ENCODE data around the gene ASB17. TPM values are rescaled to one million over a fixed set of nuclear protein-coding genes. Genes with fewer than 3 reads are reported as not detected.

Gene ASB17, protein sequence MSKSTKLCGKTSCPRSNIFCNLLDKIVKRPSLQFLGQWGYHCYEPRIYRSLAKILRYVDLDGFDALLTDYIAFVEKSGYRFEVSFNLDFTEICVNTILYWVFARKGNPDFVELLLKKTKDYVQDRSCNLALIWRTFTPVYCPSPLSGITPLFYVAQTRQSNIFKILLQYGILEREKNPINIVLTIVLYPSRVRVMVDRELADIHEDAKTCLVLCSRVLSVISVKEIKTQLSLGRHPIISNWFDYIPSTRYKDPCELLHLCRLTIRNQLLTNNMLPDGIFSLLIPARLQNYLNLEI
- total RNA-seq (ENCODE audit: unreplicated experiment): not detected
- long read RNA-seq: 0 reads

DNA sequence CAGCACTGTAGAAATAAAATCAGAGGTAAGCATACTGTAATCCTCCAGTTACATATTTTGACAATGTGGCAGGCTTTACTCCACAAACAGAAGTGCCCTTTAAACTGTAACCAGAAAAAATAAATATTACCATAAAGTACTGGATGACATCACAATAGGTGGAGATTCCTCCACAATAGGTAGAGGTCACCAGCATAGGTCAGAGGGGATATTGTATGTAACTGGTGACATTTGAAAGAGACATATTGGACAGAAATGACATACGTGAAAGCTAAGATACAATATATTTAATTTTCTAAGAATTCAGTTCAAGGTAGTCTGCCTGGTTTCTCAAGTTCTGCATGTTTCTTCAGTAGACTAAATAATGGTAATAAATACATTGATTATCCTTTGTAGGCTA is at the start of gene ASB17:
Gene ASB17 (minus strand): TSS at position 101 of the 400 bp plus-strand sequence. CDS start 113 bp downstream, outside the sequence.
- Mint-ChIP-seq H3K9me3 (ENCODE audit: unreplicated experiment) (no peaks in the 10 kb centered on the region), H3K4me3 (ENCODE audit: unreplicated experiment) (no peak within 1 kb of the TSS), H3K36me3 (ENCODE audit: low read depth, unreplicated experiment) (no peaks in the 10 kb centered on the region), H3K27me3 (ENCODE audit: unreplicated experiment) (no peaks in the 10 kb centered on the region), H3K4me1 (ENCODE audit: unreplicated experiment) (no peaks in the 10 kb centered on the region), H3K27ac (ENCODE audit: unreplicated experiment) (no peak within 1 kb of the TSS)
- no peak for DNase-seq (ENCODE audit: low spot score)
- TF ChIP-seq, protein P1, sequence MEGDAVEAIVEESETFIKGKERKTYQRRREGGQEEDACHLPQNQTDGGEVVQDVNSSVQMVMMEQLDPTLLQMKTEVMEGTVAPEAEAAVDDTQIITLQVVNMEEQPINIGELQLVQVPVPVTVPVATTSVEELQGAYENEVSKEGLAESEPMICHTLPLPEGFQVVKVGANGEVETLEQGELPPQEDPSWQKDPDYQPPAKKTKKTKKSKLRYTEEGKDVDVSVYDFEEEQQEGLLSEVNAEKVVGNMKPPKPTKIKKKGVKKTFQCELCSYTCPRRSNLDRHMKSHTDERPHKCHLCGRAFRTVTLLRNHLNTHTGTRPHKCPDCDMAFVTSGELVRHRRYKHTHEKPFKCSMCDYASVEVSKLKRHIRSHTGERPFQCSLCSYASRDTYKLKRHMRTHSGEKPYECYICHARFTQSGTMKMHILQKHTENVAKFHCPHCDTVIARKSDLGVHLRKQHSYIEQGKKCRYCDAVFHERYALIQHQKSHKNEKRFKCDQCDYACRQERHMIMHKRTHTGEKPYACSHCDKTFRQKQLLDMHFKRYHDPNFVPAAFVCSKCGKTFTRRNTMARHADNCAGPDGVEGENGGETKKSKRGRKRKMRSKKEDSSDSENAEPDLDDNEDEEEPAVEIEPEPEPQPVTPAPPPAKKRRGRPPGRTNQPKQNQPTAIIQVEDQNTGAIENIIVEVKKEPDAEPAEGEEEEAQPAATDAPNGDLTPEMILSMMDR (IDR thresholded peaks at IDR 0.05; ENCODE audit: unreplicated experiment): no peak

DNA sequence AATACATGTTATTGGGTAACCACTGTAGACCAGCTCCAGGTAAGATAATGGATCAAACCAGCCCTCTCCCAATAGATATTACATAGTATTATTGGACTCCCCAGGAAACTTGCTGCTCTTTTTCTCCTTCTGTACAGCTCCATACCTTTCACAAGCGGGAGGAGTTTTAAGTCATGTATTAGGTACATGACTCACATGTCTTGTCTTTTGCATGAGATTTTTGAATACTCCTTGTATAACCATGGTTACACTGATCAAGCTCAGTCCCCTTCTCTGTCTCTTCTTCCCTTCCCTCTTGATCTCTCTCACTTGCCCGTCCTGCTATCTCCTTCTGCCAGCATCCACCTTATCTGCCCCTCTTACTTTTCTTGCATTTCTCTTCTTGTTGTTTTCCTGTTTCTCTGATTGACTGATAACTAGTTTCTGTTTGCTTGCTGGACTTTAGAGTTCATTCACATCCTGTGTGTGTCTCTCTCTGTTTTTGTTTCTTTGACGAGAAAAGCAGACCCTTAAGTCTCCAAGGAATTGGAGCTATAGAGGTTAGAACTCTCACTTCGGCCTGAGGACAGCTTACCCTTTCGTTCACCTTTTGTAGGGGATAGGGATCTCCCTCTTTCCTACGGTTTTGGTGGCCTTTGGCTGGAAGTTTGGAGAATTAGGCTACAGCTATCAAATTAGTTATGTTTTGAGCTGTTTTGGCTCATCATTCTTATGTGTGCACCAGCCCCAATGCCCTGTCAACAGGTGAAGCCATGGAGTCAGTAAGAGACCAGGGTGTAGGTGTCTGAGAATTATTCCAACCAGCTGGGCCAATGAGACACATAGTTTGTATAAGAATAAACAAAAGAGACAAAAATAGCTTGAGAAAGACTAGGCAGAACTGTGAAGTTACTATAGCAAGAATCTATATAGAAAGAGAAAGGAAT is 49.0 kb upstream of the ASB17 start:
- H3K4me3 Mint-ChIP-seq (ENCODE audit: unreplicated experiment): no peak overlapping the region
- H3K27me3 Mint-ChIP-seq (ENCODE audit: unreplicated experiment): peaks cover 5% of the 10 kb centered on the region
- DNase-seq (ENCODE audit: low spot score): no peak
- H3K27ac Mint-ChIP-seq (ENCODE audit: unreplicated experiment): peak overlapping the region; percentile 25
- H3K9me3 Mint-ChIP-seq (ENCODE audit: unreplicated experiment): peaks cover 4% of the 10 kb centered on the region
- H3K4me1 Mint-ChIP-seq (ENCODE audit: unreplicated experiment): peaks cover 18% of the 10 kb centered on the region
- TF ChIP-seq, protein P1 (IDR thresholded peaks at IDR 0.05; ENCODE audit: unreplicated experiment): no peak
- H3K36me3 Mint-ChIP-seq (ENCODE audit: low read depth, unreplicated experiment): no peaks in the 10 kb centered on the region

DNA sequence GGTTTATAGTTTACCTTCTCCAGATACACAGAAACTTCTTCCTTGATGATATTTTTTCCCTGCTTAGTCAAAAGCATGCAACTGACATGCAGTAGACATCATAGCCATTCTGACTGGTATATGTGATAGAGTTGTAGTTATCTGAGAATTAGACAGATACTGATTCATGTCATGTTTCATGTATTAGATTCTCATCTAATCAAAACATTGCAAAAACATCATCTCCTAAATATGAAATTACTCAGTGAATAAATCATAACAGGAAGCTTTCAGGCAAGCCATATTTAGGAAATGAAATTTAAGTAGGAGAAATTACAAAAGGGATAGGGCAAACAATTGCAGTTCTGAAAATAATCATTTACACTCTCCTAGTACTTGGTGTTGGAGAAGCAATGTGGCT is 38.4 kb upstream of the ASB17 start:
- TF ChIP-seq, protein P1 (IDR thresholded peaks at IDR 0.05; ENCODE audit: unreplicated experiment): no peak
- H3K4me3 Mint-ChIP-seq (ENCODE audit: unreplicated experiment): no peak overlapping the region
- DNase-seq (ENCODE audit: low spot score): no peak
- no peak overlapping the region for H3K27ac Mint-ChIP-seq (ENCODE audit: unreplicated experiment)
- peaks cover 2% of the 10 kb centered on the region for H3K27me3 Mint-ChIP-seq (ENCODE audit: unreplicated experiment)
- no peaks in the 10 kb centered on the region for H3K9me3 Mint-ChIP-seq (ENCODE audit: unreplicated experiment)
- peaks cover 10% of the 10 kb centered on the region for H3K4me1 Mint-ChIP-seq (ENCODE audit: unreplicated experiment)
- no peaks in the 10 kb centered on the region for H3K36me3 Mint-ChIP-seq (ENCODE audit: low read depth, unreplicated experiment)

DNA sequence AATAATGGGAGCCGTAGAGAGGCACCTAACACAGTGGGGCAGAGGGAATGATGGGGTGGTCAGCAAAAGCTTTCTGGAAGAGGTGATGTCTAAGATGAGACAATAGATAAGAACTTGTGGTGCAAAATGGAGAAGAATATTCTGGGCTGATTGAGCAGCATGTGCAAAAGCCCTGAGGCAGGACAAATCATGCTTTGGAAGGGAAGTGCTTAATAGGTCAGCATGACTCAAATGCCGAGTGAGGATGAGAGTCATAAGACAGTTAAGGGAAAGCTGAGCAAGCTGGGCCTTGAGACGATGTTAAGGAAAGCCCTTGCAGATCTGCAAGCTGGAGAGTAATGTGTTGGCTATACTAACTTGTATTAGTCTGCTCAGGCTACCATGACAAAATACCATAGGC is 37.3 kb upstream of the ASB17 start:
- TF ChIP-seq, protein P1 (IDR thresholded peaks at IDR 0.05; ENCODE audit: unreplicated experiment): no peak
- H3K4me3 Mint-ChIP-seq (ENCODE audit: unreplicated experiment): no peak overlapping the region
- H3K36me3 Mint-ChIP-seq (ENCODE audit: low read depth, unreplicated experiment): no peaks in the 10 kb centered on the region
- DNase-seq (ENCODE audit: low spot score): no peak
- H3K4me1 Mint-ChIP-seq (ENCODE audit: unreplicated experiment): peaks cover 17% of the 10 kb centered on the region
- H3K9me3 Mint-ChIP-seq (ENCODE audit: unreplicated experiment): no peaks in the 10 kb centered on the region
- peaks cover 2% of the 10 kb centered on the region for H3K27me3 Mint-ChIP-seq (ENCODE audit: unreplicated experiment)
- peak overlapping the region; percentile 28 for H3K27ac Mint-ChIP-seq (ENCODE audit: unreplicated experiment)
